Keratinocyte (primary cell): ENCODE measurements around the gene FOXD4L6. TPM values are rescaled to one million over a fixed set of nuclear protein-coding genes. Genes with fewer than 3 reads are reported as not detected.
"Not testable (repeated sequence)": the region's sequence is repeated elsewhere in the genome, so short reads cannot be mapped to it uniquely, and the experiment has no call there.

Experiments used
- DNase-seq: peaks from one replicate; pipeline ENCODE4 v3.0.0-alpha.2; 2011; ENCODE audit warnings: low read depth, missing footprints, low spot score
- FAIRE-seq: peaks from 2 replicates; lab custom pipeline; 2011; peaks lifted over from hg19 to GRCh38; lab: Jason Lieb, UNC
- H2AFZ ChIP-seq: 2 replicates; pipeline ENCODE4 v1.6.0; 2012; ENCODE audit warnings: low read length, control low read depth, inconsistent platforms; ENCODE audit not compliant: control insufficient read depth
- H3K27ac ChIP-seq: 2 replicates; pipeline ENCODE4 v1.5.1; 2011; ENCODE audit warnings: low read length; ENCODE audit not compliant: control insufficient read depth, insufficient read depth
- H3K27me3 ChIP-seq: 3 replicates; pipeline ENCODE4 v1.6.0; 2011; ENCODE audit warnings: low read length; ENCODE audit not compliant: control insufficient read depth, insufficient read depth; ENCODE audit errors: extremely low read depth
- H3K36me3 ChIP-seq, 2 experiments: 2 replicates in 1 of 2; 3 replicates in 1 of 2; pipeline ENCODE4 v1.5.1; 2011; ENCODE audit warnings: low read length in 2 of 2, mild to moderate bottlenecking in 1 of 2; ENCODE audit not compliant: control insufficient read depth in 2 of 2, insufficient read depth in 2 of 2; ENCODE audit errors: extremely low read depth in 1 of 2
- H3K4me1 ChIP-seq: 3 replicates; pipeline ENCODE4 v1.5.1; 2011; ENCODE audit warnings: low read length; ENCODE audit not compliant: control insufficient read depth, insufficient read depth; ENCODE audit errors: extremely low read depth
- H3K4me2 ChIP-seq: 3 replicates; pipeline ENCODE4 v1.6.0; 2011; ENCODE audit warnings: low read depth, low read length; ENCODE audit not compliant: control insufficient read depth, insufficient read depth; ENCODE audit errors: extremely low read depth
- H3K4me3 ChIP-seq, 3 experiments: fragments of 200-600 bp in 1 of 3; sonication (generic) in 1 of 3; 2 replicates in 2 of 3; 3 replicates in 1 of 3; pipeline ENCODE4 v1.5.1; 2011 to 2016; ENCODE audit warnings: low read length in 3 of 3, mild to moderate bottlenecking in 3 of 3, control low read depth in 2 of 3, inconsistent platforms in 1 of 3, low read depth in 1 of 3, mixed read lengths in 1 of 3, mixed run types in 1 of 3, moderate library complexity in 1 of 3; ENCODE audit not compliant: control insufficient read depth in 2 of 3, insufficient read depth in 2 of 3; ENCODE audit errors: extremely low read depth in 1 of 3
- H3K79me2 ChIP-seq: 2 replicates; pipeline ENCODE4 v1.6.0; 2012; ENCODE audit warnings: low read length; ENCODE audit not compliant: control insufficient read depth, insufficient read depth
- H3K9ac ChIP-seq: 3 replicates; pipeline ENCODE4 v1.6.0; 2011; ENCODE audit warnings: low read length; ENCODE audit not compliant: control insufficient read depth, insufficient read depth; ENCODE audit errors: extremely low read depth
- H3K9me1 ChIP-seq: 3 replicates; pipeline ENCODE4 v1.6.0; 2011; ENCODE audit warnings: low read length; ENCODE audit not compliant: control insufficient read depth, insufficient read depth; ENCODE audit errors: extremely low read depth
- H3K9me3 ChIP-seq: 2 replicates; pipeline ENCODE4 v1.5.1; 2012; ENCODE audit warnings: low read depth, low read length; ENCODE audit not compliant: control insufficient read depth
- H4K20me1 ChIP-seq: 3 replicates; pipeline ENCODE4 v1.6.0; 2011; ENCODE audit warnings: low read length; ENCODE audit not compliant: control insufficient read depth, insufficient read depth; ENCODE audit errors: extremely low read depth
- dilution Hi-C: fragments of 300-500 bp; cut with MboI; formaldehyde crosslinking; loops from one replicate; pipeline ENCODE4 v1.7.0; 2020; ENCODE audit warnings: low sequenced_read_pairs; ENCODE audit not compliant: extremely low pct_ligation_motif_present
- polyA plus RNA-seq, 5 experiments: library from polyadenylated mRNA; depleted of rRNA in 3 of 5; stranded (reverse) in 3 of 5; stranded (forward) in 1 of 5; unstranded in 1 of 5; fragments of >200 nt; gene quantifications; 1 replicate in 1 of 5; 2 replicates in 3 of 5; 3 replicates in 1 of 5; pipeline versions ENCODE4 v1.2.1 to v1.2.3, GENCODE V29; 2011 to 2012; ENCODE audit warnings: missing spikeins in 2 of 5, low read depth in 1 of 5, low replicate concordance in 1 of 5

Gene FOXD4L6
- polyA plus RNA-seq, 1 donor (not counting 4 experiments of a cell fraction or from before 2014, with no cell fraction given) = not detected

DNA sequence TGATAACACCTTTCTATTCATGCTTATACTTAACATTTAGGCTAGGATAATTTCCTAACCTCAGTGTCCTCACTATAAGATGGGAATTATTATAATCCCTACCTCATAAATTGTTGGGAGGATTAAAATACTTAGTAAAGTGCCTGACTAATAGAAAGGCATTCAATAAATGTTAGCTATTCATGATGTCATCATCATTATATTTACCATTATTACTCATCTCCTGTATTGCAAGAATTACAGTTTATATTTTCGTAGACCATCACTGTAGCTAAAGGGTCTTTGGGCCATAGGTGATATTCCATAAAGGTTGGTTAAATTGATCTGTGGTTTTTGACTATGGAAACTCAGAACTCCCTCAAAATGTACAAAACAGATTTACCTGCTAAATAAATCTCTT lies 50.9 kb downstream of the FOXD4L6 start:
- H4K20me1 ChIP-seq, H2AFZ ChIP-seq, DNase-seq, H3K79me2 ChIP-seq, H3K9me3 ChIP-seq, H3K9ac ChIP-seq, H3K4me2 ChIP-seq, H3K9me1 ChIP-seq, H3K36me3 ChIP-seq, H3K27me3 ChIP-seq, FAIRE-seq, H3K4me3 ChIP-seq, H3K4me1 ChIP-seq, H3K27ac ChIP-seq, dilution Hi-C loops: not testable (repeated sequence)

Other genes with a start within 250 kb of the FOXD4L6 start
- gene ZNG1F, start 60.6 kb upstream of the FOXD4L6 start, polyA plus RNA-seq = 10.1 to 18.4 TPM (median 14.7 TPM) in 3 replicates